SK-N-SH treated with all-trans-retinoic acid at 6 μM for 48 hours (cell line): ENCODE results near the gene FSIP1.

ENCODE experiments used
- ATAC-seq: fragments of 200-7000 bp; cut with Tn5 transposase; 3 replicates; pipeline ENCODE4 v1.9.1; 2020; ENCODE audit warnings: mild to moderate bottlenecking, moderate library complexity
- ARNTL ChIP-seq: fragments of 450-650 bp; formaldehyde crosslinking; IDR thresholded peaks from 2 replicates; pipeline ENCODE4 v1.5.0; 2020; ENCODE audit warnings: low read depth, mild to moderate bottlenecking, moderate library complexity, borderline replicate concordance
- BACH2 ChIP-seq: fragments of 250-450 bp; sonication (Bioruptor Pico); IDR thresholded peaks from 2 replicates; pipeline ENCODE4 v1.9.0; 2021; ENCODE audit warnings: mild to moderate bottlenecking, borderline replicate concordance
- CREB5 ChIP-seq: fragments of 250-450 bp; sonication (Bioruptor Pico); IDR thresholded peaks from 2 replicates; pipeline ENCODE4 v1.5.1; 2020; ENCODE audit warnings: low read depth, mild to moderate bottlenecking, moderate library complexity
- CSDC2 ChIP-seq: fragments of 250-450 bp; sonication (Bioruptor Pico); IDR thresholded peaks from 2 replicates; pipeline ENCODE4 v1.5.0; 2020; ENCODE audit warnings: mild to moderate bottlenecking, moderate library complexity
- CSRNP3 ChIP-seq: fragments of 250-450 bp; sonication (Bioruptor Pico); IDR thresholded peaks from 2 replicates; pipeline ENCODE4 v1.5.1; 2021; ENCODE audit warnings: mild to moderate bottlenecking, moderate library complexity
- ESRRG ChIP-seq: fragments of 250-450 bp; sonication (Bioruptor Pico); IDR thresholded peaks from 2 replicates; pipeline ENCODE4 v1.6.1; 2021; ENCODE audit warnings: mild to moderate bottlenecking
- GLIS3 ChIP-seq: fragments of 250-450 bp; sonication (Bioruptor Pico); IDR thresholded peaks from 2 replicates; pipeline ENCODE4 v1.5.0; 2020; ENCODE audit warnings: mild to moderate bottlenecking, moderate library complexity
- ISL1 ChIP-seq: fragments of 250-450 bp; sonication (Bioruptor Pico); IDR thresholded peaks from 2 replicates; pipeline ENCODE4 v2.1.2; 2022; ENCODE audit warnings: mild to moderate bottlenecking, moderate library complexity
- OSR1 ChIP-seq: fragments of 250-450 bp; sonication (Bioruptor Pico); IDR thresholded peaks from 2 replicates; pipeline ENCODE4 v1.8.0; 2022; ENCODE audit warnings: moderate library complexity, mild to moderate bottlenecking, inconsistent platforms
- PATZ1 ChIP-seq: fragments of 250-450 bp; sonication (Bioruptor Pico); IDR thresholded peaks from 2 replicates; pipeline ENCODE4 v1.8.0; 2020; ENCODE audit warnings: mild to moderate bottlenecking, moderate library complexity, borderline replicate concordance
- POU6F1 ChIP-seq: fragments of 250-450 bp; sonication (Bioruptor Pico); IDR thresholded peaks from 2 replicates; pipeline ENCODE4 v1.8.0; 2021; ENCODE audit warnings: low read depth, mild to moderate bottlenecking, moderate library complexity, borderline replicate concordance
- PPARA ChIP-seq: fragments of 250-450 bp; sonication (Bioruptor Pico); IDR thresholded peaks from 2 replicates; pipeline ENCODE4 v1.5.0; 2020; ENCODE audit warnings: mild to moderate bottlenecking, borderline replicate concordance
- RARB ChIP-seq: fragments of 250-450 bp; sonication (Bioruptor Pico); IDR thresholded peaks from 2 replicates; pipeline ENCODE4 v1.8.0; 2021; ENCODE audit warnings: mild to moderate bottlenecking, moderate library complexity
- SNAI2 ChIP-seq: fragments of 250-450 bp; sonication (Bioruptor Pico); IDR thresholded peaks from 2 replicates; pipeline ENCODE4 v1.5.0; 2020; ENCODE audit warnings: mild to moderate bottlenecking, moderate library complexity
- TCF4 ChIP-seq: fragments of 250-450 bp; sonication (Bioruptor Pico); IDR thresholded peaks from 2 replicates; pipeline ENCODE4 v1.8.0; 2021; ENCODE audit warnings: mild to moderate bottlenecking, moderate library complexity, borderline replicate concordance
- TSHZ2 ChIP-seq: fragments of 250-450 bp; sonication (Bioruptor Pico); IDR thresholded peaks from 2 replicates; pipeline ENCODE4 v1.5.0; 2020; ENCODE audit warnings: mild to moderate bottlenecking, moderate library complexity
- ZC3H10 ChIP-seq: fragments of 250-450 bp; sonication (Bioruptor Pico); IDR thresholded peaks from 2 replicates; pipeline ENCODE4 v1.5.1; 2021; ENCODE audit warnings: mild to moderate bottlenecking, moderate library complexity
- ZFP3 ChIP-seq: fragments of 250-450 bp; sonication (Bioruptor Pico); IDR thresholded peaks from 2 replicates; pipeline ENCODE4 v1.5.0; 2020; ENCODE audit warnings: mild to moderate bottlenecking, moderate library complexity
- ZFP30 ChIP-seq: fragments of 450-650 bp; formaldehyde crosslinking; IDR thresholded peaks from 2 replicates; pipeline ENCODE4 v1.5.0; 2022; ENCODE audit warnings: mild to moderate bottlenecking, moderate library complexity
- ZNF565 ChIP-seq: fragments of 450-650 bp; formaldehyde crosslinking; conservative IDR thresholded peaks from 2 replicates; pipeline ENCODE4 v1.5.0; 2020; ENCODE audit warnings: low read depth, mild to moderate bottlenecking, moderate library complexity
- ZNF8 ChIP-seq: fragments of 450-650 bp; formaldehyde crosslinking; IDR thresholded peaks from 2 replicates; pipeline ENCODE4 v1.5.0; 2020; ENCODE audit warnings: mild to moderate bottlenecking, moderate library complexity

Gene FSIP1

GRCh38 chr15:39817892-39818291, 35.3 kb upstream of the FSIP1 start:
- peak; percentile 58 for ATAC-seq

GRCh38 chr15:39814489-39814888, 31.8 kb upstream of the FSIP1 start:
- ATAC-seq: no peak
- no peak for TF ChIP-seq ZNF565 (CRISPR knock-in tag)
- TF ChIP-seq CSDC2: no peak
- no peak for TF ChIP-seq ARNTL
- TF ChIP-seq RARB: no peak
- no peak for TF ChIP-seq ZNF8
- TF ChIP-seq GLIS3: no peak
- no peak for TF ChIP-seq TCF4 (CRISPR knock-in tag)
- TF ChIP-seq ZC3H10 (CRISPR knock-in tag): no peak
- no peak for TF ChIP-seq OSR1 (CRISPR knock-in tag)
- no peak for TF ChIP-seq ISL1 (CRISPR knock-in tag)
- no peak for TF ChIP-seq SNAI2
- TF ChIP-seq ZFP30 (CRISPR knock-in tag): no peak
- no peak for TF ChIP-seq PPARA (CRISPR knock-in tag)

More at GRCh38 chr15:39817892-39818291, 35.3 kb upstream of the FSIP1 start:
- TF ChIP-seq CSRNP3 (CRISPR knock-in tag): no peak
- no peak for TF ChIP-seq ARNTL
- TF ChIP-seq OSR1 (CRISPR knock-in tag): no peak
- TF ChIP-seq CREB5: no peak
- no peak for TF ChIP-seq ESRRG (CRISPR knock-in tag)
- no peak for TF ChIP-seq GLIS3
- no peak for TF ChIP-seq PATZ1 (CRISPR knock-in tag)
- TF ChIP-seq BACH2 (CRISPR knock-in tag): no peak
- TF ChIP-seq ZFP30 (CRISPR knock-in tag): no peak
- TF ChIP-seq TSHZ2 (CRISPR knock-in tag): no peak
- TF ChIP-seq RARB: no peak
- TF ChIP-seq CSDC2: no peak
- TF ChIP-seq ZC3H10 (CRISPR knock-in tag): no peak
- no peak for TF ChIP-seq ISL1 (CRISPR knock-in tag)
- TF ChIP-seq POU6F1: no peak
- TF ChIP-seq ZNF8: no peak
- no peak for TF ChIP-seq ZFP3 (CRISPR knock-in tag)
- TF ChIP-seq, all 23 proteins: peak for 0
